H54 (cell line): ENCODE measurements around the gene CRYGN.

Experiments used
- DNase-seq: peaks from one replicate; pipeline ENCODE4 v3.0.0; 2011; ENCODE audit warnings: low spot score, mixed read lengths; ENCODE audit not compliant: insufficient read length
- FAIRE-seq: peaks from 3 replicates; lab custom pipeline; 2011; peaks lifted over from hg19 to GRCh38; lab: Jason Lieb, UNC
- POLR2A ChIP-seq: IDR thresholded peaks from 2 replicates; pipeline ENCODE4 v1.6.1; 2011; ENCODE audit warnings: low read depth, mild to moderate bottlenecking, low read length

CRYGN gene

DNA sequence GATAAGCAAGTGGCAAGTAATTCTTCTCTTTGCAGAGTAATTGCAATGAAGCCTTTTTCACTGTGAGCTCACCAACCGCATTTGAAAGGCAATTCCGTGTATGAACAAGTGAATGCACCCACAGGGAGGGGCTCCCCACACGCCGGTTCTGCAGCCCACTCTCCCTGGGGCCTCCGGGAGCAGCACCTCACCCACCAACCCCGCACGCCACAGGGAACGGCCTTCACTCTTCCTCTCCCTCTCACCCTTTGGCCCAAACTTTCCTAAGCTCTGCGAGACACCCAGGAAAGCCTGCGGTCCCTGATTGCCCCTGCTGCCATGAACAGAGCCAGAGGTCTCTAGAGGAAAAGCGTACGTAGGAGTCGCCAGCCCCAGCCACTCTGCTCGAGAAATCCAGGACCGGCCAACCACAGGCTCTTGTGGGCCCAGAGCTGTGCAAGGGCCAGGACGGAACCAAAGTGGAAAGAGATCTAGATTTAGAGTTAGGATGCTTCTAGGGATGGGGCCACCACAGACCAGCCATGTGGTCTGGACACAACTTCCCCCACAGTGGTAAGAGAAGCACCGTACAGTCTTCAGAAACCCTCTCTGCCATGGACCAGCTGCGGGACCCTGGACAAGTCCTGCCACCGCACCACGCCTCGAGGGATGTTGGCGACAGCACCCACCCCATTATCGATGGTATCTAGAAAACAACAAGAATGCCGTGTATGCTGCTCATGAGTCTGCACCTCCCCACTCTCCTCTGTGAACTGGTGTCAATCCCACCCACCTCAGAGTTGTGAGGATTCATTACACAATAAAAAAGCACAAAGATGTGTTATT is 33.7 kb downstream of the CRYGN start:
- DNase-seq, result no peak
- no peak for FAIRE-seq
- TF ChIP-seq POLR2A, result no peak

DNA sequence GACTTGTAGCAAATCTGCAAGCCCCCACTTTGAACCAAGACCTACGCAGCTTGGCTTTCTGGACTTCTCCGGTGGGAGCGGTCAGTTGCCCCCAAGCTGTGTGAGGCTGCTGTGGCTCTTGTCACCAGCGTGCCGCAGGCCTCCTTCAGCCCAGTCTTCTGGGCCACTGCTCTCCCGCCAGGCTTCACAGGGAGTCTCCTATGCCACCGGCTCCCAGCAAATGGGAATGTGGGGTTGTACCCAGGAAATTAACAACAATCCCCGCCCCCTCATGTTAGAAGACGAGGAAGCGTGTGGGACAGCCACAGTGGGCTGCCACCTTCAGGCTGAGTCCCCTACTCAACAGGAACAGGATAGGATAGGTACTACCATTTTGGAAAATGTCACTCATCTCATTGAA is 34.4 kb downstream of the CRYGN start:
- no peak for DNase-seq
- FAIRE-seq, result no peak
- no peak for TF ChIP-seq POLR2A

DNA sequence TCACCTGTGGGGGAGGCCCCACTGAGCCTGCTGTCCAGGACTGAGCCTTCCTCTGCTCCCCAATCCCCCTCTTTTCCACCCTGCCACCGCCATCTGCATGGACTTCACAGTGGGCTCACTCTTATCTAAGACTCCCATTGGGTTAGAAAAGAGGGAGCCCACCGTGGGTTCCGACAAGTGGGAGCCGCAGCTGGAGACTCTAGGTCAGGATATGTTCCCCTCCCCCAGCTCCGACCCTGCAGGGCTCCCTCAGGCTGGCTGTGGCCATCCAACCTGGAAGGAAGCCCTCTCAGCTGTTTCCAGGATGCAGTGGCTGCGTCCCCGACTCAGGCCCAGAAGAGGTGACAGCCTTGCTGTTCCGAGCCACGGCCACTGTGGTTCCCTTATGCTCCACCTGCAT is 34.9 kb downstream of the CRYGN start:
- FAIRE-seq (no peak), DNase-seq (no peak)
- no peak for TF ChIP-seq POLR2A

DNA sequence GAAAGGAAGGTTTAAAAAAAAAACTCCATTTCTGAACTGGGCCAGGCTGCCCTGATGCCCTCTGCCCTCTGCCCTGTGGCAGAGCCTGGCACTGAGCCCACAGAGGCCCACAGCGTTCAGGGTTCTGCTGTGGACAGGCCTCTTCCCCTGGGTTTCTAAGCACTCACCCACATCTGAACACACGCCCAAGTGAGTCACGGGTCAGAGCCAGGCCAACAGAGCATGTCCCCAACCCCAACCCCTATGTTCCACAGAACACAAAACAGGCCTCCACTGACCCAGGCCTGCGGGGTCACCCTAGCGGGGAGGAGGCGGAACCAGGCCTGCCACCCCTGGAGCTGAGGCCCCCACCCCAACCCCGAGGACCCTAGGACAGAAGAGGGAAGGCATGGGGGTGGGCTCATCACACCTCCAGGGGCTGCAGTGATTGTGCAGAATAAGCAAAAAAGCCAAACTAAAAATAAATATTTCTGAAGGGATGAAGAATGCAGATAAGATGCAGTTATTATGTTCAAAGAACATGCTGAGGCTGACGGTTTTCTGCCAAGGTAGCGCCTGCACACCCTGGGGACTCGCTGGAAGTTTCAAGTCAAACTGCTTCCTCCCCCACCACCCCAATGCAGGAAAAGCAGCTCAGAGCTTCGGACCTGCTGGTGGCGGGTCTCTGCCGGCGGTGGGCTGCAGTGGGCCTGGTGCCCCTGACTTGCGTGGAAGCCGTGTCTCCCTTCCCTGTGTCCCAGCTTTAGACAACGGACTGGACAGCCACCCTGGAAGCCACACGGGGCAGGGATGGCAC is 35.5 kb downstream of the CRYGN start:
- DNase-seq (peak; percentile 90), FAIRE-seq (no peak)
- TF ChIP-seq POLR2A, result no peak

DNA sequence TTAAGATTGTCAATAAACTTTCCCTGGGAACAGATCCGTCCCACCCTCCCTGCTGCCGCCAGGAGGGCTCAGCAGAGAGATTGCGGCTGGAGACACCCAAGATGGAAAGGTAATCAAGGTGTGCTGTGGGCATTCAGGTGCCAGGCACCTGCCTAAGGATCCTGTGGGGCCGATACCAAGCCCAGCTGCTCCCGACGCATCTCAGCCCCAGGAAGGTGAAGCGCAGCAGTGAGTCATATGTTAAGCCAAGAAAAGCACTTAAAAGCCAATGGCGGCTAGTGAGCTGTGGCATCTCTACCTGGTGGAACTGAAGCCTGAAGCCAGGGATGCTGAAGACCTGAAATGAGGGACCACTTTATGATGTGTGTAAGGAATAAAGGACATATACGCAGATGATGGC is 36.2 kb downstream of the CRYGN start:
- TF ChIP-seq POLR2A, result no peak
- DNase-seq, result no peak
- no peak for FAIRE-seq

DNA sequence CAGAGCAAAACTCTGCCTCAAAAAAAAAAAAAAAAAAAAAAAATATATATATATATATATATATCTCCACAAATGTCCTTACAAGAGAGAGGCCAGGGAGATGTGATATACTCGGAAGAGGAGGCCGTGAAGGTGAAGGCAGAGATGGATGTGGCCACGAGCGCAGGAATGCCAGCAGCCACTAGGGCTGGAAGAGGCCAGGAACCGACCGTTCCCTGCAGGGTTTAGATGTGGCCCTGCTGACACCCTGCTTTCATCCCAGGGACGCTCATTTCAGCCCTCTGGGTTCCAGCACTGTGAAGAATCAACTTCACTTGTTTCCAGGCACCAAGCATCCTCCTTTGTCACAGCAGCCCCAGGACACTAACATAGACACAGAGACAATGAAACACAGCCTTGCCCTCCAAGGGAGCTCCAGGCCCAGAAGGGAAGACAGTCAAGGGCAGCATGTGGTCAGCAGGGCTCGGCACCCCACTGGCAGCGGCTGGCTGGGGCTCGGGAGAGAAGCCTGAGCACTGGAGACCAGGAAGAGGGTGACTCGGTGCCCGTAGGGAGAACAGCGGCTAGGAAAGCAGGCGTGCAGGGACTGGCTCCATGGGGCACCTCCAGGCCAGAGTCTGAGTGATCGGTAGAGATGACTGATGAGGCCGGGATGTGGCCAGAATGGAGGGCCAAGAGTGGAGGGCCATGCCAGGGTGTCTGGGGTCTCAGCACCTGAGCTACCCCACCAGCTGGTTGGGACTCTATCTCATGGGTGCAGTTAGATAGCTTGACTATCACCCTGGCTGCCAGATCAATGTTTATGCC is 37.7 kb downstream of the CRYGN start:
- DNase-seq (peak; percentile 72), FAIRE-seq (no peak)
- TF ChIP-seq POLR2A, result no peak

DNA sequence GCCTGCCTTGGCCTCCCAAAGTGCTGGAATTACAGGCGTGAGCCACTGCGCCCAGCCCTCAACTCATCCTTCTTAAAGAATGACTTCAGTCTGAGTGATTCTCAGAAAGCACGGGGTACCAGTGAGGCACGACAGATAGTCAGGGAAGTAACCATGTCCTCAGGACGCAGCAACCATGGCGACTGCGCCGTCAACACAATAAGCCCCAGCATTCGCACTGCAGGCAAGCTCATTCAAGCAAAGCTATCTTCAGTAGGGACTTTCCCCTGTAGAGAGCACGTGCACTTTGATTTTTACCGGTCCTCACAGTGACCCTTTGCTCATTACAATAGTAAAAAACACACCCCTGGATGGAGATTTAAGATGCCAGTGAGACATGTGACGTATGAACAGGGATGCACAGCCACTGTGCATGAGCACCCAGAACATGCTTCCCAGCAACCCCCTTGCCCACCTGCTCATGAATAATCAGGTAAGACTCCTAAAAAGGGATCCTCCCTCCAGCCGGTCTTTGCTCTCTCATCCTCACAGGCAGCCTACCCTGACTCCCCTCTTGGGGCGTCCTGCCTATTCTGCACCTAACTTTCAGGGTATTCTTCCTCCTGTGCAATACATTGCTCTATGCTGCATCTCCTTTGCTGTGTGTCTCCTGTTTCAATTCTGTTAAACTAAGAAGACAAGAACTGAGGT is 39.2 kb downstream of the CRYGN start:
- no peak for TF ChIP-seq POLR2A
- FAIRE-seq (no peak), DNase-seq (no peak)

DNA sequence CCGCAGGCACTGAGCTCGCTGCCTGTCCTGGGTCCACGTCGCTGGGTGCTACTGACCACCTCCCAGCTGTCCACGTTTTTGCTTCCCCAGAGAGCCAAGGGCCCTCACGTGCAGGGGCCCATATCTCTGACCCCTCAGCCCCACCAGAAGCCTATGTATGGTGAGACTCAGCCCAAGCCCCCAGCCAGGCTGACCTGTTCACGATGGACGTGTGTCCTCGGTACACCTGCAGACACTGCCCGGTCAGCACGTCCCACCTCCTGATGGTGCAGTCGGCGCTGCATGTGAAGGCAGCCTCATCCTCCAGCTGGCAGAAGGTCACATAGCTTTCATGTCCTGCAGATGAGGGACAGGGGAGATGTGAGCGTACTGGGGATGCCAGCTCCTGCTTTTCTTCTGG is 40.0 kb downstream of the CRYGN start:
- DNase-seq, result no peak
- no peak for TF ChIP-seq POLR2A
- no peak for FAIRE-seq

DNA sequence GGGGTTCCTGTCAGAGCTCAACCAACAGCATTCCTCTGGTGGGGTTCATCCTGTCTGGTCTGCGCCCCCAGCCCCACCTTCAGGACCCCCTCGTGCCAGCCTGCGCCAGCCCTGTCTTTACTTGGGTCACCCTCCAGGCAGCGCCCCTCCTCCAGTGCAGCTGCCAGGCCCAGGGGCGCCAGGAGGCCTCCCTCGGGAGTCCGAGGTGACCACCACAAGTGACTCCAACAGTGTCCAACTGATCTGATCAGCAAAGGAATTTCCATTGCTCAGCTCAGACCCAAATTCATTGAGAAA is 40.7 kb downstream of the CRYGN start:
- FAIRE-seq (no peak), DNase-seq (no peak)
- TF ChIP-seq POLR2A, result no peak

DNA sequence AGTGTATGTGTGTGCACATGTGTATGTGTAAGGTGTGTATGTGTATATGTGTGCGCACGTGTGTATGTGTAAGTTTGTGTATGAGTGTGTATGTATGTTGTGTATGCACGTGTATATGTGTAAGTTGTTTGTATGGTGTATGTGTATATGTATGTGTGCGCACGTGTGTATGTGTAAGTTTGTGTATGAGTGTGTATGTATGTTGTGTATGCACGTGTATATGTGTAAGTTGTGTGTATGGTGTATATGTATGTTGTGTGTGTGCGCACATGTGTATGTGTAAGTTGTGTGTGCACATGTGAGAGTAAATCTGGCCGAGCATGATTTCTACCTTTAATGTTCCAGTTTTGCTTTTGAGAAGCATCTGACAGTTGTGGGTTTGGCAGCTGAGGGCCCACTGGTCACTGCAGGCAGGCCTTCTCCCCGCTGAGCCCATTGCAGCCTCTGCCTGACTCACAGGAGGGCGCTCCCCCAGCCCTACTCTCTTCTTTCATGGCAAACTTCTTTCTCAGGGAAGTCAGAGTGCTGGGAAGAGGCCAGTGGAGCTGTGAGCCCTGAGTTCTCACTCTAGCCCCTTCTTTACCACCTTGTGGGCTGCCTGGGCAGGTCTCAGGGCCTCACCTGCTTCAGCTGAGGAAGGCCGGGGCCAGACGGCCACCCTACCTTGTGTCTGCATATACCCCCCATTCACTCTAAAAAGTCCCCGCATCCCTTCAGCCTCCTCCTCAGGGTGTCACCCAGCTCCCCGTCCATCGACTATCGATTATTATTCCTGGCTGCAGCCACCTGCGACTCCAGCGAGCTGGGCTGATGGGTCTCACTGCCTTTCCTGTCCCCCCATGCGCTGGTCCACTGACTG is 41.3 kb downstream of the CRYGN start:
- no peak for FAIRE-seq
- TF ChIP-seq POLR2A, result no peak

DNA sequence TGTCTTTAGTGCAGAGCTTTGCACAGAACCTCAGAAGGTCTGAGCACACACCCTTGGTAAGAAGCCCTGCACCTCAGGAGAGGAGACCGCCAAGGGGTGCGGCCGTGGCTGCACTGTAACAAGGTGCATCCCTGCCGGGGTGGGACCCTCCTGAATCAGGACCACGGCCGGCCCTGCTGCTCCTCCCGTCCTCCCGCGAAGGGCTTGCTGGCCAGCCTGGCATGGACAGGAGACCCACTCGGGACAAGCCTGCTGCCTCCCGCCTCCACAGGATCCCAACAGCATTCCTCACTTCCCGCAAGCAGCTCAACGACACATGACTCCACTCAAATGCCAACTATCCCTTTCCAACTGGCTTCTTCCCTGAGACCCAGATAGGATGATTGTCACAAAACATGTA is 42.9 kb downstream of the CRYGN start:
- TF ChIP-seq POLR2A, result no peak
- DNase-seq, result no peak
- no peak for FAIRE-seq

More for the DNA sequence above, 41.3 kb downstream of the CRYGN start:
- DNase-seq, result no peak

DNA sequence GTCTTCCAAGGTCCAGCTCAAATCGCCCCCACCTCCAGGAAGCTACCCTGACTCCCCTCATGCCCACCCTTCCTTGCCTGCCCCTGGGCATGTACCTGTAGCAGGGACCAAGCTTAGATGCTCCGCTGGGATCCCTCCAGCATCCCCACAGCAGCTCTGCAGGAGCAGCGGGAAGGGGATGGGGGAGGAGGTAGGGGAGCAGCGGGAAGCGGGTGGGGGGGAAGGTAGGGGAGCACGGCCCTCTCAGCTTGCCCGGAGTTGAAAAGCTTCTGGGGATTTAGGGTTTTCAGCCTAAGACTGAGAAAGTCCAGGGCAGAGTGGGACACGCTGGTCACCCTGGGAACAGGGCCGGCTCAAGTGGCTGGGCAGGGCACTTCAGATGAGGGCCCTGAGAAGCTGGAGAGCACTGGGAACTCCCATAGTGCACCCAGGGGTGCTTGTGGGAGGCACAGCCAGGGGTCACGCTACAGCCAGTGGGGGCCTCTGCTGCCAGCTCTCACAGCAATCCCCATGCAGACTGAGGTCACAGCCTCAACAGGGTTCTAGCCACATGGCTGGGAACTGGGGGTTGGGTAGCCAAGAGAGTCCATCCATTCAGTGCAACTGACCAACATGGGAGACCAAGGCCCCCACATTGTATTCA is 43.5 kb downstream of the CRYGN start:
- FAIRE-seq (no peak), DNase-seq (no peak)
- TF ChIP-seq POLR2A, result no peak

DNA sequence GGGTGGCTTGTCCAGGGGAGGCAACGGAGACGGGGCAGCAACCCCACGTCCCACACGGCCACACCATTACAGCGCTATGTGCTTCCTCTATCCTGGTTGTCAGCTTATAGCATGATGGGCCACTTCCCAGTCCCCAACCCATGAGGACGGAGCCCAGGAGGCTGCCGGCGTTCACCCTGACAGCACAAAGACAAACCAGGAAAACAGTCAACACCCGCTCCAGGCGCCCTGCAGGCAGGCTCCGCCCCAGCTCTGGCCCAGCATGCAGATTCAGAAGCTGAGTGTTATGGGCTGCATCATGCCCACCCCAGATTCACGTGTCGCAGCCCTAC is 44.9 kb downstream of the CRYGN start:
- no peak for FAIRE-seq
- no peak for TF ChIP-seq POLR2A
- DNase-seq, result no peak
